Activated CD4-positive, alpha-beta T cell treated with anti-CD3 and anti-CD28 coated beads, Interleukin-10, Interleukin-2, amounts not matched to agents 100 ng/mL and 50 ng/mL, durations not matched to agents 16 hours and 8 hours (primary cell): Measurements from ENCODE around the gene CPAMD8.
A peak's percentile ranks its signal among the peaks of the same experiment; 100 is the strongest.
"Not testable (repeated sequence)": the region's sequence is repeated elsewhere in the genome, so short reads cannot be mapped to it uniquely, and the experiment has no call there.

Experiments
- DNase-seq: peaks from one replicate; pipeline ENCODE4 v3.0.0-alpha.2; 2020

CPAMD8 gene

GRCh38 chr19:16889366-16889882, 137.2 kb downstream of the CPAMD8 start:
- no peak for DNase-seq

GRCh38 chr19:16888629-16889365, 137.8 kb downstream of the CPAMD8 start, which contains the start of gene F2RL3:
Gene F2RL3, plus strand, starts transcription at chr19:16888999. Its CDS starts 191 bp downstream, at chr19:16889190.
- DNase-seq = peak; percentile 25

- DNase-seq = no peak
Observed at GRCh38 chr19:16887353-16888265, 139.0 kb downstream of the CPAMD8 start.

GRCh38 chr19:16886305-16886880, 140.2 kb downstream of the CPAMD8 start:
- DNase-seq = no peak

GRCh38 chr19:16885166-16885565, 141.4 kb downstream of the CPAMD8 start:
- DNase-seq = no peak

- no peak for DNase-seq
Observed at GRCh38 chr19:16883522-16883921, 143.1 kb downstream of the CPAMD8 start.

GRCh38 chr19:16882146-16882545, 144.5 kb downstream of the CPAMD8 start:
- no peak for DNase-seq

- DNase-seq = no peak
Observed at GRCh38 chr19:16880884-16881554, 145.6 kb downstream of the CPAMD8 start.

- no peak for DNase-seq
Observed at GRCh38 chr19:16878181-16878965, 148.2 kb downstream of the CPAMD8 start.

GRCh38 chr19:16877581-16877980, 149.0 kb downstream of the CPAMD8 start:
- DNase-seq = no peak

GRCh38 chr19:16876904-16877361, 149.7 kb downstream of the CPAMD8 start:
- no peak for DNase-seq

- DNase-seq = no peak
Observed at GRCh38 chr19:16875584-16876555, 150.7 kb downstream of the CPAMD8 start.

GRCh38 chr19:16874978-16875299, 151.7 kb downstream of the CPAMD8 start:
- not testable (repeated sequence) for DNase-seq

GRCh38 chr19:16874250-16874977, 152.2 kb downstream of the CPAMD8 start:
- no peak for DNase-seq

- no peak for DNase-seq
Observed at GRCh38 chr19:16873594-16873993, 153.0 kb downstream of the CPAMD8 start.

- no peak for DNase-seq
Observed at GRCh38 chr19:16872728-16873127, 153.9 kb downstream of the CPAMD8 start.

GRCh38 chr19:16871871-16872270, 154.7 kb downstream of the CPAMD8 start:
- no peak for DNase-seq

GRCh38 chr19:16869331-16869972, 157.2 kb downstream of the CPAMD8 start:
- no peak for DNase-seq

GRCh38 chr19:16868423-16869130, 158.0 kb downstream of the CPAMD8 start:
- DNase-seq = no peak
